Karpas-422 (cell line): ENCODE data around the gene GART. TPM values are rescaled to one million over a fixed set of nuclear protein-coding genes. Genes with fewer than 3 reads are reported as not detected.
"Not testable (repeated sequence)": the region's sequence is repeated elsewhere in the genome, so short reads cannot be mapped to it uniquely, and the experiment has no call there.

Experiments used
- DNase-seq: peaks from one replicate; pipeline ENCODE4 v3.0.0-alpha.2; 2015
- H2AFZ ChIP-seq: fragments of 200-600 bp; sonication (generic); 2 replicates; pipeline ENCODE4 v1.6.1; 2014; ENCODE audit warnings: antibody characterized with exemption, low read length, mixed read lengths
- H3K27ac ChIP-seq: fragments of 200-600 bp; sonication (generic); 2 replicates; pipeline ENCODE4 v1.5.1; 2014; ENCODE audit warnings: mild to moderate bottlenecking, low read length, moderate library complexity
- H3K27me3 ChIP-seq: fragments of 200-600 bp; sonication (generic); 2 replicates; pipeline ENCODE4 v1.6.1; 2014; ENCODE audit warnings: low read length, mixed read lengths
- H3K36me3 ChIP-seq: fragments of 200-600 bp; sonication (generic); 2 replicates; pipeline ENCODE4 v1.6.1; 2014; ENCODE audit warnings: low read length, mixed read lengths; ENCODE audit not compliant: insufficient read depth
- H3K4me1 ChIP-seq: fragments of 200-600 bp; sonication (generic); 2 replicates; pipeline ENCODE4 v1.6.1; 2014; ENCODE audit warnings: mild to moderate bottlenecking, low read length, mixed read lengths
- H3K4me2 ChIP-seq: fragments of 200-600 bp; sonication (generic); 2 replicates; pipeline ENCODE4 v1.6.1; 2014; ENCODE audit warnings: low read length, low read depth, mild to moderate bottlenecking; ENCODE audit not compliant: poor library complexity, severe bottlenecking
- H3K4me3 ChIP-seq: fragments of 200-600 bp; sonication (generic); 2 replicates; pipeline ENCODE4 v1.5.1; 2014; ENCODE audit warnings: mild to moderate bottlenecking, antibody characterized with exemption, low read length, mixed read lengths
- H3K79me2 ChIP-seq: fragments of 200-600 bp; sonication (generic); 2 replicates; pipeline ENCODE4 v1.6.1; 2014; ENCODE audit warnings: mild to moderate bottlenecking, low read length, mixed read lengths
- H3K9ac ChIP-seq: fragments of 200-600 bp; sonication (generic); 2 replicates; pipeline ENCODE4 v1.6.0; 2014; ENCODE audit warnings: low read length
- H3K9me2 ChIP-seq: fragments of 200-600 bp; sonication (generic), shearing (Covaris generic); replicated peaks from 2 replicates; pipeline ENCODE4 v1.6.0; 2014; ENCODE audit warnings: mild to moderate bottlenecking, low read length, moderate library complexity; ENCODE audit not compliant: insufficient read depth
- H3K9me3 ChIP-seq: fragments of 300-700, 200-600 bp; sonication (generic); 2 replicates; pipeline ENCODE4 v1.6.1; 2014; ENCODE audit warnings: low read length, mixed read lengths
- H4K20me1 ChIP-seq: fragments of 200-600 bp; sonication (generic); 2 replicates; pipeline ENCODE4 v1.6.1; 2014; ENCODE audit warnings: mild to moderate bottlenecking, antibody characterized with exemption, low read length, low read depth; ENCODE audit not compliant: insufficient read depth
- total RNA-seq: library from RNA; depleted of rRNA; stranded (reverse); fragments of >200 nt; shearing (Covaris generic); gene quantifications from 2 replicates; pipeline ENCODE4 v1.2.3, GENCODE V29; 2014; ENCODE audit warnings: low replicate concordance

The GART gene
- total RNA-seq, 1 experiment from 2014 or later: 117 TPM

GRCh38 chr21:33576741-33577141, 34.8 kb upstream of the GART start:
- H4K20me1 ChIP-seq, H3K4me1 ChIP-seq, DNase-seq, H3K9ac ChIP-seq, H3K9me2 ChIP-seq, H3K9me3 ChIP-seq, H3K27ac ChIP-seq, H3K4me3 ChIP-seq, H3K4me2 ChIP-seq, H3K27me3 ChIP-seq, H2AFZ ChIP-seq: not testable (repeated sequence)
- H3K36me3 ChIP-seq: peaks cover 67% of the 10 kb centered on the region; the same call in 1 of the 2 replicates
- peaks cover 15% of the 10 kb centered on the region for H3K79me2 ChIP-seq

GRCh38 chr21:33572350-33572749, 30.4 kb upstream of the GART start:
- no peak overlapping the region for H3K4me3 ChIP-seq
- H3K9ac ChIP-seq: no peak overlapping the region
- no peaks in the 10 kb centered on the region for H3K9me3 ChIP-seq
- no peaks in the 10 kb centered on the region for H3K27me3 ChIP-seq
- H4K20me1 ChIP-seq: no peaks in the 10 kb centered on the region; the same call in 1 of the 2 replicates
- H3K4me2 ChIP-seq: no peak overlapping the region
- DNase-seq: no peak
- H3K4me1 ChIP-seq: no peaks in the 10 kb centered on the region
- H3K79me2 ChIP-seq: peaks cover 43% of the 10 kb centered on the region
- no peaks in the 10 kb centered on the region for H3K9me2 ChIP-seq
- H3K27ac ChIP-seq: 0 out of 2 replicates have a peak overlapping the region, but pooled peaks have one; percentile 8
- H3K36me3 ChIP-seq: peaks cover 76% of the 10 kb centered on the region
- no peak overlapping the region for H2AFZ ChIP-seq

- no peak for DNase-seq
- H2AFZ ChIP-seq: no peak overlapping the region
- H3K9ac ChIP-seq: no peak overlapping the region
- H3K36me3 ChIP-seq: peaks cover 63% of the 10 kb centered on the region
- no peak overlapping the region for H3K4me3 ChIP-seq
- no peak overlapping the region for H3K4me2 ChIP-seq
- H3K9me2 ChIP-seq: no peaks in the 10 kb centered on the region
- peaks cover 59% of the 10 kb centered on the region for H3K79me2 ChIP-seq
- no peak overlapping the region for H3K27ac ChIP-seq
- H3K4me1 ChIP-seq: no peaks in the 10 kb centered on the region
- no peaks in the 10 kb centered on the region for H3K27me3 ChIP-seq
- H3K9me3 ChIP-seq: no peaks in the 10 kb centered on the region
- no peaks in the 10 kb centered on the region; the same call in 1 of the 2 replicates for H4K20me1 ChIP-seq
These were observed 28.1 kb upstream of the GART start for GRCh38 chr21:33569991-33570390.

- no peak overlapping the region for H3K4me3 ChIP-seq
- no peaks in the 10 kb centered on the region for H3K9me3 ChIP-seq
- peaks cover 62% of the 10 kb centered on the region for H3K79me2 ChIP-seq
- no peaks in the 10 kb centered on the region for H3K9me2 ChIP-seq
- no peak overlapping the region for H3K9ac ChIP-seq
- H3K4me1 ChIP-seq: no peaks in the 10 kb centered on the region
- H4K20me1 ChIP-seq: no peaks in the 10 kb centered on the region; the same call in 1 of the 2 replicates
- H2AFZ ChIP-seq: no peak overlapping the region
- no peak overlapping the region for H3K27ac ChIP-seq
- no peak for DNase-seq
- H3K4me2 ChIP-seq: no peak overlapping the region
- no peaks in the 10 kb centered on the region for H3K27me3 ChIP-seq
- peaks cover 57% of the 10 kb centered on the region for H3K36me3 ChIP-seq
These were observed 26.5 kb upstream of the GART start for GRCh38 chr21:33568448-33568847.

- H3K9me2 ChIP-seq: no peaks in the 10 kb centered on the region
- H3K4me1 ChIP-seq: no peaks in the 10 kb centered on the region
- H3K27ac ChIP-seq: no peak overlapping the region
- no peaks in the 10 kb centered on the region for H3K9me3 ChIP-seq
- no peak overlapping the region for H3K4me3 ChIP-seq
- no peak overlapping the region for H3K4me2 ChIP-seq
- peaks cover 56% of the 10 kb centered on the region for H3K36me3 ChIP-seq
- H4K20me1 ChIP-seq: no peaks in the 10 kb centered on the region; the same call in 1 of the 2 replicates
- DNase-seq: no peak
- H2AFZ ChIP-seq: no peak overlapping the region
- peaks cover 67% of the 10 kb centered on the region for H3K79me2 ChIP-seq
- no peaks in the 10 kb centered on the region for H3K27me3 ChIP-seq
- H3K9ac ChIP-seq: no peak overlapping the region
These were observed 26.0 kb upstream of the GART start for GRCh38 chr21:33567914-33568313.

GRCh38 chr21:33566514-33566913, 24.6 kb upstream of the GART start:
- Histone ChIP-seq H3K9me2 (no peaks in the 10 kb centered on the region), H3K79me2 (peaks cover 72% of the 10 kb centered on the region), H3K4me3 (no peak overlapping the region), H3K4me2 (no peak overlapping the region), H3K36me3 (peaks cover 56% of the 10 kb centered on the region), H3K4me1 (no peaks in the 10 kb centered on the region), H4K20me1 (no peaks in the 10 kb centered on the region; the same call in 1 of the 2 replicates), H3K9ac (no peak overlapping the region), H3K9me3 (no peaks in the 10 kb centered on the region), H2AFZ (no peak overlapping the region), H3K27ac (no peak overlapping the region), H3K27me3 (no peaks in the 10 kb centered on the region)
- no peak for DNase-seq

- Histone ChIP-seq H3K4me3 (no peak overlapping the region), H3K9me3 (no peaks in the 10 kb centered on the region), H3K27ac (no peak overlapping the region), H3K27me3 (no peaks in the 10 kb centered on the region), H3K36me3 (peaks cover 69% of the 10 kb centered on the region), H3K4me2 (no peak overlapping the region), H3K4me1 (no peaks in the 10 kb centered on the region), H4K20me1 (peaks cover 24% of the 10 kb centered on the region), H2AFZ (no peak overlapping the region), H3K9ac (no peak overlapping the region), H3K9me2 (no peaks in the 10 kb centered on the region), H3K79me2 (peaks cover 86% of the 10 kb centered on the region)
- DNase-seq: no peak
These were observed 20.5 kb upstream of the GART start for GRCh38 chr21:33562389-33562788.

GRCh38 chr21:33561373-33561772, 19.5 kb upstream of the GART start:
- Histone ChIP-seq H2AFZ (no peak overlapping the region), H3K27me3 (no peaks in the 10 kb centered on the region), H3K4me2 (no peak overlapping the region), H3K27ac (no peak overlapping the region), H3K9me3 (no peaks in the 10 kb centered on the region), H3K4me1 (no peaks in the 10 kb centered on the region), H3K9me2 (no peaks in the 10 kb centered on the region), H4K20me1 (peaks cover 33% of the 10 kb centered on the region), H3K4me3 (no peak overlapping the region), H3K36me3 (peaks cover 76% of the 10 kb centered on the region), H3K79me2 (peaks cover 91% of the 10 kb centered on the region), H3K9ac (no peak overlapping the region)
- no peak for DNase-seq

- no peak overlapping the region for H3K4me3 ChIP-seq
- H3K79me2 ChIP-seq: peaks cover 92% of the 10 kb centered on the region
- peaks cover 77% of the 10 kb centered on the region for H3K36me3 ChIP-seq
- peaks cover 36% of the 10 kb centered on the region for H4K20me1 ChIP-seq
- no peak overlapping the region for H3K4me2 ChIP-seq
- H3K4me1 ChIP-seq: no peaks in the 10 kb centered on the region
- H3K9ac ChIP-seq: no peak overlapping the region
- no peaks in the 10 kb centered on the region for H3K27me3 ChIP-seq
- no peak overlapping the region for H3K27ac ChIP-seq
- no peaks in the 10 kb centered on the region for H3K9me2 ChIP-seq
- H2AFZ ChIP-seq: no peak overlapping the region
- no peak for DNase-seq
- no peaks in the 10 kb centered on the region for H3K9me3 ChIP-seq
These were observed 19.0 kb upstream of the GART start for GRCh38 chr21:33560965-33561364.
